ENCODE results near the gene ADAM15.

ADAM15 gene

DNA sequence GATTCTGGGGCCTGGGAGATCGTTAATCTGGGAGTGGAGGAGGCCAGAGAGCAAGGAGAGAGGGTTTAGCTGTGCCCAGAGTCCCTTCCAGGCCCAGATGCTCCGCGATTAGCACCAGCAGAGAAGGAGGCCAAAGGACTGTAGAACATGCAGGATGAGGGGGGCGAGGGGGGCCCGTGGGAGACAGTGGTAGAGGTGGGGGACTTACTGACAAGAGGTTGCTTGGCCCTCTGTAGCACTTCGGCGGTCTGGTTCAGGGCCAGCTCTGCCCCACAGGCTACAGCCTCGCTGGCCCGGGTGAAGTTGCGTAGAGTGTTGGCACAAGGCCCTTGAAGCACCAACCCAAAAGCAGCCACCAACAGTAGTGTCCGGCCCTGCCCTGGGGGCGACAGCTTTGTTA is 18.2 kb upstream of the ADAM15 start:
- no peak for DNase-seq (ENCODE audit: low read depth)

- DNase-seq (ENCODE audit: low read depth), result no peak
Measured at GRCh38 chr1:155033524-155033923, 17.6 kb upstream of the ADAM15 start, which contains the start of the genes DCST1 and DCST2. Gene DCST1 (plus strand): TSS chr1:155033824. CDS start chr1:155034037, 213 bp downstream. Gene DCST2 (minus strand): TSS chr1:155033781. CDS start chr1:155033701, 80 bp downstream.

- DNase-seq (ENCODE audit: low read depth), result no peak
Measured at GRCh38 chr1:155034318-155035208, 16.6 kb upstream of the ADAM15 start.

GRCh38 chr1:155035936-155036335 is 15.2 kb upstream of the ADAM15 start:
- no peak for DNase-seq (ENCODE audit: low read depth)

DNA sequence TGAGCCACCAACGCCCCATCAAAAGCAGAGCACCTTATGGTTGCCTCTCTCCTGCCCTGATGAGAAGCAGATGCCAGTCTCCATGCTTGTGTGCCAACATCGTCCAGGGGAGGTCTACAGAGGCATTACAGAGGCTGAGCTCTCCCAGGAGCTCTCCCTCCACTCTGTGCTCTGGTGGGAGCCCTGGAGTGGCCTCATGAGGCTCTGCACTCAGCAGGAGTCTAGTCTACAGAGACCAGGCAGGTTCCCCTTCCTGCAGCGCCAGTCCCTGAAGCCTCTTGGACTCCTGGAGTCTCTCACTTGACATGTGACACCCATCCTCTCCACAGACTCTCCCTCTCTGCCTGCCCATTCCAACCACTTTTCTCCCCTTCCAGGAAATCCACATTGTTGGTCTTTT is 14.1 kb upstream of the ADAM15 start:
- DNase-seq (ENCODE audit: low read depth), result no peak

DNA sequence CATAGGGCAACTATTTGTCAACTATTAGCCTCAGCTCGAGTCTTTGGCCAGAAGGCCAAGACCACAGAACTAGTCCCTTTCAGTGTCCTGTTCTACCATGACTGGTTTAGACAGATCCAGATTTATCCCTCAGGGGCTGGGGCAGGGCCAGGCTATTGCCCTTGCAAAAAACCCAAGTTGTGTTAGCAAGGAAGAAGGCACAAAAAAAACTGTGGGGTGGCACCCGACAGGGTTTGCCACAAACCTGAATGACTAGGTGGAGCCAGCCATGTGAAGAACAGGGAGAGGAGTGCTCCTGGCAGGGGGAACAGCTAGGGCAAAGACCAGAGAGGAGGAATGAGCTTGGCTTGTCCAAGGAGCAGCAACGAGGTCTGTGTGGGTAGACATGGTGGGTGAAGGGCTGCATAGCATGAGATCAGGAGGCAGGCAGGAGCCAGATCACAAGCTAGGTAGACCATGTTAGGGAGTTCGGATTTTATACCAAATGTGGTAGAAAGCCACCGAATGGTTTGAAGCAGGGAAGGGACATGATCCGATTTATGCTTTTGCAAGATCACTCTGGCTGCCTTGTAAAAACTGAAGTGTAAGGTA is 13.2 kb upstream of the ADAM15 start:
- DNase-seq (ENCODE audit: low read depth), result no peak

DNA sequence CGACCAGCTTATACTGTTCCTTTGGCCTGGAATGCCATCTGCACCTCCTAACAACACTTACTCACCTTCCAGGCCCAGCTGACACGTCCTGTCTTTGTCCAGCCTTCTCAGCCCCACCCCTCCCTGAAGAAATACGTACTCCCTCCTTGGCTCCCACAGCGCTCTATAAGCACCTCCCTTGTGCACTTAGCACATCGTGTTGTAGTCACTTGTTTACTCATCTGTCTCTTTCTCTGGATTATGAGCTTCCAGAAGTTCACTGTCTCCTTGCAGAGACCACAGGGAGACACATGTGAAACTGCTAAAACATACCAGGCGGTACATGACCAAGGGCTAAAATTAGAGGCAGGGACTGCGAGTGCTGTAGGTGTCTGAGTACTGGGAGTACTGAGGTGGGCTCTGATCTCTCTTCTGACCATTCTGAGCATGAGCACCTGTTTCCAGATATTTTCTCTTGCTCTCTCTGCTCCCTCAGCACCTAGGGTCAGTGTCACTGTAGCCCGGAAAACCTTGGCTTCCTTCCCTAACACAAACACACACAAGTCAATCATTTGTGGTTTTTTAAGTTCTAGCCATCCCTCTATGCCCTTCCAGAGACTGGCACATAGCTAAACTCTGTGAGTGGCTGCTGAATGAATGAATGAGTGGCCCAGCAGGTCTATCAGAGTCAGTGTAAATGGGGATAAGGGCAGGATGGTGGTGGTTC is 12.4 kb upstream of the ADAM15 start:
- DNase-seq (ENCODE audit: low read depth), result no peak

DNA sequence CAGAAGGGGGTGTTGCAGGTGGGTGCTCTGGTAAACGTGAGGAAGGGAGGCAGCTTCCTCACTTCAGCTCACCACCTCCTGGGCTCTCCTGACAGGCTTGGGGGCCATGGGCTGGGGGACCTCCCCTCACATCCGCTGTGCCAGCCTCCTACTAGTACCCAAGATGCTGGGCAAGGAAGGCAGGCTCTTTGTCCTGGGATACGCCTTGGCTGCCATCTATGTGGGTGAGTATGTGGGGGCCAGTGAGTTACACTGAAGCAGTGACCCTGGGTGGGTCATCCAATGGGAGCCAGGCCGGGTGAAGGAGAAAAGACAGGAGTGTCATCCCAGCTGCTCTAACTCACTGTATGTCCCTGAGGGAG is 11.8 kb upstream of the ADAM15 start:
- DNase-seq (ENCODE audit: low read depth), result no peak

- no peak for DNase-seq (ENCODE audit: low read depth)
Measured at GRCh38 chr1:155040358-155041093, 10.6 kb upstream of the ADAM15 start.

DNA sequence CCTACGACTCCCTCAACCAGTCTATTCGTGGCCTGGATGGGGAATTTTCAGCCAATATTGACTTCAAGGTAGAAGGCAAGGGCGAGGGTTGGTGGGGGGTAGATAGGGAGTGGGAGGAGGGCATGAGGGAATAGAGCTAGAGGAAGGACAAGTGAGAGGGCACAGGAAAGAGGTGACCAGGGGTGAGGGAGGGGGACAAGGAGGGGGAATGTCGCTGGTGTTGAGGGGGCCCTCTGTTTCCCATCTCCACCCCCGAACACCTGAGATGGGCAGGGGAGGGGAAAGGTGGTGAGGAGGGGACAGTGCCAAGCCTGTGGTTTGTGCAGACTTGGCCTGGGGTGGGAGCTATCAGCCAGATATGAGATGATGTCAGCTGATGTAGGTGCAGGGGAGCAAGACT is 8.3 kb upstream of the ADAM15 start:
- DNase-seq (ENCODE audit: low read depth), result no peak

DNA sequence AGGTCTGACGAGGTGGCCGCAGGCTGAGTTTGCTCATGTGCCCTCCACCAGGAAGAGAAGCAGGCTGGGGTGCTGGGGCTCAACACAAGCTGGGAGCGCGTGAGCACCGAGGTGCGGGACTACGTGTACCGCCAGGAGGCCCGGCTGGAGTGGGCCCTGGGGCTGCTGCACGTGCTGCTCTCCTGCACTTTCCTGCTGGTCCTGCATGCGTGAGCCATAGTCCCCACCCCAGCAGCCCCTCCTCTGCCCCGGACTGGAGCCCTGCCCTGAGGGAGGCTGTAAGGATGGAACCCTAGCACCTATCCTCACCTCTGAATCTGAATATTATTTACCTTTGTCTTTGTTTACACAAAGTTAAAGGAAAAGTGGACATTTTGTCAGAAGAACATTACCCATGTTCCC is 7.8 kb upstream of the ADAM15 start:
- no peak for DNase-seq (ENCODE audit: low read depth)

DNA sequence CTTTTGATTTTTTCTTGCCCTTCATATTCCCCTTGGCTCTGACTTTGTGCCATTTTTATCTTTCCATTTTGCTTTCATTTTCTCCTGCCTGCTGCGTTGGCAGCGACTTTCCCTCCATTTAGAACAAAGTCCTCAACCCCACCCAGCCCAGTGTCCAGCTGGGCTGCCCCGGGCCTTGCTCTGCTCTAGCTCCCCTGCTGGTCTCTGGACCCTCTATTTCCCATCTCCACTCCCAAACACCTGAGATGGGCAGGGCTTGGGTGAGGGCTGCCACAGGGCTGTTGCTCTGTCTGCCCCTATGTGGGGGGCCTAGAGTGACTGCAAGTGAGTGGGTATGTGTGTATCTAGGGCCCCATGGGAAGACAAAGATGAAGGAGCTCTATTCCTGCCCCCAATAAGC is 7.3 kb upstream of the ADAM15 start:
- DNase-seq (ENCODE audit: low read depth), result no peak

DNA sequence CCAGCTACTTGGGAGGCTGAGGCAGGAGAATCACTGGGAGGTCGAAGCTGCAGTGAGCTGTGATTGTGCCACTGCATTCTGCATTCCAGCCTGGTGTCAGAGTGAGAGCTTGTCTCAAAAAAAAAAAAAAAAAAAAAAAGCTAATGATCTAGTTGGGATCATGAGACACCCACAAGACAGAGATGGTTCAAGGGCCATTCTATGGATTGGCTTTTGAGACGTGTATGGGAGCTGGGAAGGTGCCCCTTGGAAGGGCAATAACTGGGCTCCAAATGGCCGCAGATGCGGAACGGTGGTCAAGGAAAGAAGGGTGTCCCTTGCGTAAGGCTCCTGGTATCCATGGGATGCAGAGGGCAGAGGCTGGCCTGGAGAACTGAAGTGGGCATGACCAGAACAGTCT is 6.8 kb upstream of the ADAM15 start:
- no peak for DNase-seq (ENCODE audit: low read depth)

- DNase-seq (ENCODE audit: low read depth), result peak; percentile 30
Measured at GRCh38 chr1:155044812-155045657, 6.1 kb upstream of the ADAM15 start.

GRCh38 chr1:155048449-155049334 is 2.4 kb upstream of the ADAM15 start:
- DNase-seq (ENCODE audit: low read depth), result no peak

- no peak for DNase-seq (ENCODE audit: low read depth)
Measured at GRCh38 chr1:155049651-155050559, 1.2 kb upstream of the ADAM15 start.

DNA sequence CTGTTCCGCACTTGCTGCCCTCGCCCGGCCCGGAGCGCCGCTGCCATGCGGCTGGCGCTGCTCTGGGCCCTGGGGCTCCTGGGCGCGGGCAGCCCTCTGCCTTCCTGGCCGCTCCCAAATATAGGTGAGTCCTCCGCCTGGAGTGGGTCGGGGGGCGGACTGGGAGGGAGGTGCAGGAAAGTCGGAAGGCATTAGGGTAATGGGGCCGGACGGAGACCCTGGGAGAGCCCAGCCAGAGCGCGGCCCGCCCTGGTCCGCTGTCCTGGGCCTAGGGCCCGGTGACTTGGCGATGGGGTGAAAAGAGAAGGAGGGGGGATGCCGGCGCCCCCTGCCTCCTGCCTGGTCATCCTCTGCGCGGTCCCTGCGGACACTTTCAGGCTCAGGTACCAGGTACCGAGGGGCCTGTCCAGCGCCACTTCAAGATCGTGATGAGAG is 243 bp downstream of the ADAM15 start:
- no peak for DNase-seq (ENCODE audit: low read depth)

DNA sequence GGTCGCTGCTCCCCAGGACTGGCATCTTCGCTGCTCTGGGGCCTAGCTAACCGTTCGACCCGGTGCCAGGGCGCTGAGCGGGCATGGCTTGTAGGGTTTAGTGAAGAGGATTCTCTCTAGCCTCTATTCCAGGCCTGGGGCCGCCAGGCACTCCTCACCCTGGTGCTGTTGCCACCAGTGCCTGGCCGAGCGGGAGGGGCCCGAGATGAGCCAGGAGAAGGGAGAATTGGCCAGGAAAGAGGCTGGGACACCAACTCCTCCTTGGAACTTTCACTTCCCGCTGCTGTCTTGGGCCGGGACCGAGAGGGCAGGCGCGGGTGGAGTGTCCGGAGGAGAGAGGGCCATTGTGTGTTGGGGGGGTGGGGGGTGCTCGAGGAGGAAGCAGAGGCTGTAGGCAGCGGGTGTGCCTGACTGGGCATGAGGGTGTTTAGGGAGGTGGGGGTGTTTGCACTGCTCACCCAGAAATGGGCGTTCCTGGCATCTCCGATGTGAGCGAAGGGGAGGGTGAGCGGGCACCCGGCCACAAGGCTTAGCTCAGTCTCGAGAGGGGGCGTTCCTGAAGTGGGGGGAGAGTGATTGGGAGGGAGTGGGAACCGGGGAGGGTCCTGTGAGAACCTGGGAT is 772 bp downstream of the ADAM15 start:
- peak; percentile 26 for DNase-seq (ENCODE audit: low read depth)
